NCI-H510A (cell line): Measurements from ENCODE around the gene ABCA1.
"Not testable (repeated sequence)": the region's sequence is repeated elsewhere in the genome, so short reads cannot be mapped to it uniquely, and the experiment has no call there.

Experiments
- DNase-seq: peaks from one replicate; lab custom pipeline; 2025; lab: John Stamatoyannopoulos, UW

Gene ABCA1, protein sequence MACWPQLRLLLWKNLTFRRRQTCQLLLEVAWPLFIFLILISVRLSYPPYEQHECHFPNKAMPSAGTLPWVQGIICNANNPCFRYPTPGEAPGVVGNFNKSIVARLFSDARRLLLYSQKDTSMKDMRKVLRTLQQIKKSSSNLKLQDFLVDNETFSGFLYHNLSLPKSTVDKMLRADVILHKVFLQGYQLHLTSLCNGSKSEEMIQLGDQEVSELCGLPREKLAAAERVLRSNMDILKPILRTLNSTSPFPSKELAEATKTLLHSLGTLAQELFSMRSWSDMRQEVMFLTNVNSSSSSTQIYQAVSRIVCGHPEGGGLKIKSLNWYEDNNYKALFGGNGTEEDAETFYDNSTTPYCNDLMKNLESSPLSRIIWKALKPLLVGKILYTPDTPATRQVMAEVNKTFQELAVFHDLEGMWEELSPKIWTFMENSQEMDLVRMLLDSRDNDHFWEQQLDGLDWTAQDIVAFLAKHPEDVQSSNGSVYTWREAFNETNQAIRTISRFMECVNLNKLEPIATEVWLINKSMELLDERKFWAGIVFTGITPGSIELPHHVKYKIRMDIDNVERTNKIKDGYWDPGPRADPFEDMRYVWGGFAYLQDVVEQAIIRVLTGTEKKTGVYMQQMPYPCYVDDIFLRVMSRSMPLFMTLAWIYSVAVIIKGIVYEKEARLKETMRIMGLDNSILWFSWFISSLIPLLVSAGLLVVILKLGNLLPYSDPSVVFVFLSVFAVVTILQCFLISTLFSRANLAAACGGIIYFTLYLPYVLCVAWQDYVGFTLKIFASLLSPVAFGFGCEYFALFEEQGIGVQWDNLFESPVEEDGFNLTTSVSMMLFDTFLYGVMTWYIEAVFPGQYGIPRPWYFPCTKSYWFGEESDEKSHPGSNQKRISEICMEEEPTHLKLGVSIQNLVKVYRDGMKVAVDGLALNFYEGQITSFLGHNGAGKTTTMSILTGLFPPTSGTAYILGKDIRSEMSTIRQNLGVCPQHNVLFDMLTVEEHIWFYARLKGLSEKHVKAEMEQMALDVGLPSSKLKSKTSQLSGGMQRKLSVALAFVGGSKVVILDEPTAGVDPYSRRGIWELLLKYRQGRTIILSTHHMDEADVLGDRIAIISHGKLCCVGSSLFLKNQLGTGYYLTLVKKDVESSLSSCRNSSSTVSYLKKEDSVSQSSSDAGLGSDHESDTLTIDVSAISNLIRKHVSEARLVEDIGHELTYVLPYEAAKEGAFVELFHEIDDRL (N-terminal part only)

DNA sequence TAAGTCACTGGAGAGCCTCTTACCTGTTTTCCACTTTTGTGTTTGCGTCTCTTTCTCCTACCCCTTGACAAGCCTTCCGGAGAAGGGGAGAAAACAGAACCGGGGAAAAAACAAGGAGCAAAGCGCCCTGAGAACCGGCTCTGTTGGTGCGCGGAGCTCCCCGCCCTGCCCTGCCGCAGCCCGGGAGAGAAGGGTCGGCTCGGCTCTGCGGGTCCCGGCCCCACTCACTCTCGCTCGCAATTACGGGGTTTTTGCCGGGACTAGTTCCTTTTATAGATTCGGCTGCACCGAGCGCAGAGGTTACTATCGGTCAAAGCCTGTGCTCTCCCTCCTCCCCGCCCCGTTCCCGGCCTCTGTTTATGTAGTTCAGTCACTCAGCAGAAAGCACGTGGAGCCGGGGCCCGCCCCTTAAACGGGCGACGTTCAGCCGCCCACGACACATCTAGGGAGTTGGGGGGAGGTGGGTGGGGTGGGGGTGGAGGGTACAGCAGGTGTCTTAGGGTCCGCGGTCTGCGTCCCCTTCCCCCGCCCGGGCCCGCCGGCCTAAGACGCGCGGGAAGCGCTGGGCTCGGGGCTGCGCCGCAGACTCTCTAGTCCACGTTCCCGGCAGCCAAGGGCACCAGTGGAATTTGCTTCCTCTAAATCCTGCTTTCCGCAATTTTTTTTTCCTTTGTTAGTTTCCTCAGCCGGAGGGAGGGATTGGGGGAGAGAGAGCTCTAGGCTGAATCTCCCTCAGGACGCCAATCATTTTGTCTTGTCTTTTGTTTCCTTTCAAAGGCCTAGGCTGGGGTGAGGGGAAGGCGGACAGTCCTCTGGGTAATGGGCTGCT is at the start of gene ABCA1:
ABCA1 (minus strand) TSS at position 244 of the 829 bp plus-strand sequence. CDS start 24,476 bp downstream, outside the sequence.
- no peak for DNase-seq

DNA sequence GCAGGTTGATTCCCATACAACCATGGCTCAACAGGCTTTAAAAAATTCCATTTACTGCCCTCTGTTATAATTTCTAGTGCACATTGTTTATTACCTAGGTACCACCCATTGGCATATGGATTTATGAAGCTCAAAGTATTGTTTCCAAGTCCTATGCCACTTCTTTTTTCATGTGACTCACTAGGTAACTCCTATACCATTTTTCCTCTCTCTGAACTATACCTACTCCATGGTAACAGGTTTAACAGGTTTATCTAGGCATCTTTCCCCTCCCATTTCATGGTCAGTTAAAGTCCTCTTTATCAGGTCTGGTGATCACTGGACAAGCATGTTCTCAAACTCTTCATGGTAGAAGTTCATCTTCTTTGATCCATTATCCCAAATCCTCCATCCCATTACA is 49.6 kb upstream of the ABCA1 start:
- DNase-seq: peak; percentile 48

DNA sequence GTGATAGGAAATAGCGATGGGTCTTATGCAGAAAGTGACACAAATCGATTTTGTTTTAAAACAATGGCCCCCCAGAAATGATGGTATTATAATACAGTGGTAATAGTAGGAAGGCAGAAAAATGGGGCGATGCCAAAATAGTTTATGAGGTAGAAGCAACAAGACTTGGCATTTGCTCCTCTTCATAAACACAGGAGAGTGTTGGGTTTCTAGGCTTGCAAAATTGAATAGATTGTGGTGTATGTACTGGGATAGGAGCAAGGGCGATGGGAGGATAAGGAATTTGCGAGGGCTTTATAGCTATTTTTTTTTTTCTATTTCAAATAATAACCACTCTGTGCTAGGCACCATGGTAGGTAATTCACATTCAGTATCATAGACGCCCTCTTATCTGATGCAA is 49.2 kb upstream of the ABCA1 start:
- no peak for DNase-seq

DNA sequence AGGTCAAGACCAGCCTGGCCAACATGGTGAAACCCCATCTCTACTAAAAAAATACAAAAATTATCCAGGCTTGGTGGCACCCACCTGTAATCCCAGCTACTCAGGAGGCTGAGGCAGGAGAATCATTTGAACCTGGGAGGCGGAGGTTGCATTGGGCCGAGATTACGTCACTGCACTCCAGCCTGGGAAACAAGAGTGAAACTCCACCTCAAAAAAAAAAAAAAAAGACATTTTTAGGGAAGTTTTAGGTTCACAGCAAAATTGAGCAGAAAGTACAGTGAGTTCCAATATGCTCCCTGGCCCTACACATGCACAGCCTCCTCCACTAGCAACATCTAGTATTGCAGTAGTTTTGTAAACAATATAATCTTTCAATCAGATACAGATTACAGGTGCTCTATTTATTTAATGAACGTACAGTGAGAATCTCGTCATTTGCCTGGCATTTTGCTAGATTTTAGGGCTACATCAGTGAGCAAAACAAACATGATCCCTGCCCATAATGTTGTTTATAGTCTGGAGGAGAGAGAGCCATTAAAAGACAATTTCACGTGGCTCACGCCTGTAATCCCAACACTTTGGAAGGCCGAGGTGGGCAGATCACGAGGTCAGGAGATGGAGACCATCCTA is 48.1 kb upstream of the ABCA1 start:
- not testable (repeated sequence) for DNase-seq

DNA sequence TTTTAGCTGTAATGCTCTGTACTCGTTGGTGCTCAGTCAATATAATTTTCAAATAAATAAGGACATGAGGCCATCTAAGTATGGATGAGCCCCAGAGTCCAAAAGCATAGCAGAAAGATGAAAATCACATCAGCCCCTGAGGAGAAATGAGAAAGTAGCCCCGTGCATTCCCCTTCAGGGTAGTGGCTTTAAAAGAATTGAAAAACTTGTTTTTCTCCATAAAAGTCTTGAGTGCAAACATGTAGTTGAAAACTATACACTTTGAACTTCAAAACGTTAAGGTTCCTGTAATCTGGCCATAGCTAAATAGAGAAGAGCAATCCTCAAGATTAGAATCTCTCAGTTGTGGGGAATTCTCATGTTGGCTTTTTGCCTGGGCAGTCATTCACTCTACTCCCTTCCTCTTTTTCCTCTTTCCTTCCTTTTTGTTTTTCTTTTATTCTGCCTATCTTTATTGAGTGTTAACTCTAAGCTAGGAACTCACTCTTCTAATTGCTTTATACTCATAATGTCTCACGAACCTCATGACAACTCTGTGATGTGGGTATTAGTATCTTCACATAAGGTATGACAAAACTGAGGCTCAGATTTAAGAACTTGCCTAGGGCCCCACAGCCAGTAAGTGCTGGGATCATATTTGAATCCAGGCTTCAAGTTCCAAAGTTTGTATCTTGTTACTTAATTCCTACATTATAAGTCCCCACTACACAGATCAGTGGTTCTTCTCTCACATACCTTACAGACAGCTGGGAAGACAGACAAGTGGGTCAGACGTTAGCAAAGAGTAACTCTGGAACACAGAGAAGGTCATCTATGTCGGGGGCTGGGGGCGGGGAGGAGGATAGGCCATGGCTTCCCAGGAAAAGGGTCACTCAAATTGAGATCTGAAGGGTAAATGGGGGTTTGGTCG is 46.4 kb upstream of the ABCA1 start:
- no peak for DNase-seq

DNA sequence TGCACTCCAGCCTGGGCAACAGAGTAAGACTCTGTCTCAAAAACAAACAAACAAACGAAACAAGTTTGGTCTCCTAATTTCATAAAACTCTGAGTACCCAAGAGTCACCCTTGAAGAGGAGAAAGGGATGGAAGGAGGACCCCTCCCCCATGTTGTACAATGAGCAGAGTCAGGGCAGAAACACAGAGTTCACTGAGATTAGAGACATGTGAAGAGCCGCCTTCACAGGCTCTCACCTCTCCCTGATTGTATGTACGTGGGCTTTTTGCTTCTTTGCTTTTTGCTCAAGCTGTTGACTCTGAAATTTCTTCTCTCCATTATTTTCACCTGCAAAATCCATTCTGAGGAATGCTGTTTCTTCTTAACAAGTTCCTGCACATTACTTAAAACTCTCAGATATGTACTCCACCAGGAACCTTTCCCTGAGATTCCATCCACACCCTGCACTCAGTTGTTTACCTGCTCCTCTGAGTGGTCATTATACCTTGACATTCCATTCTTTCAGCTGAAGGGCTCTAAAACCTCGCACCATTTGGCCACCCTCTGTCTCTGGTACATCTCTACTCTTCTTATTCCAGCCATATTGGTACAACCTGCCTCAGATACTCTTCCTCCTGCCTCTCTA is 44.4 kb upstream of the ABCA1 start:
- no peak for DNase-seq

DNA sequence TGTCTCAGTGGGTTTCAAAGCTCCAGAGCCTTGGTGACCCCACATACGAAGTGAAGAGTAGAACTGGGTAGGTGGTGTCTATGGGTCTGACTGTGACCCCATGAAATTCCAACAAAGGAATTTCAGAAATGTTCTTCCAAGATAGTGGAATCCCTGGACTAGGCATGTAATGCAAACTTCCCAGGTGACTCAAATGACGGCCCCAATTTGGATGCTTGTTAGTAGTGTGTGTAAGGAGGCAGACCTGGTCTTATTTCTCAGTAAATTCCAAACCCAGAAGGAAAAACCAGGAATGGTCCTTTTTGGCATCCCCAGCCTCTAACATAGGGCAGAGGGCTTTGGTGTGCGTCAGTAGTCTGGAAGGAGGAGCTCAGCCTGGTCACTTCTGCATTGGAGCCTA is 43.6 kb upstream of the ABCA1 start:
- no peak for DNase-seq

DNA sequence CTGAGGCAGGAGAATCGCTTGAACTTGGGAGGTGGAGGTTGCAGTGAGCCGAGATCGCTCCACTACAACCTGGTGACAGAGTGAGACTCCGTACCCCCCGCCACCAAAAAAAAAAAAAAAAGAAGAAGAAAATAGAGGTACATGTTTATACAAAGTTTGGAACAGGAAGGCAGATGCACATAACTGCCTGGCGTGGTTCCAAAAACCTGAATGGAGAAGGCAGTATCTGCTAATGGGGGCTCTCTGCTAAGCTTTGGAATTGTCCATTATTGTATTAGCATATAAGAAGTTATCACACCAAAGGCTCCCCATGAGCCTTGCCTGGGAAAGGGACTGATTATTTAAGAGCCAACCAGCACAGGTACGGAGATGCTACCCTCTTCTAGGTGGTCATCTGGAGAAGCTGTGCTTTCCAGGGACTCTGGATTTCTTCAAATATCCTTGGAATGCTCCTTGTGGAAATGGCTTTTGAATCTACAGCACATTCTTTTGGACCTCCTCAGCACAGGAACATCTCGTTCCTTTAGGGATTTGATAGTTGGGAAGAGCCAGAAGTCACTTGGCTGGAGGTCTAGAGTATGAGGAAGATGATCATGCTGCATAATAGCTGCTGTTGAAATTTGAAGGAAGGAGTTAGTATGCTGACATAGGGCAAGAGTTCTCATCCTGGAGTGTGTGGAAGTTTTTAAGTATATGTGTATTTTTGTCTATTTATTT is 42.5 kb upstream of the ABCA1 start:
- no peak for DNase-seq

DNA sequence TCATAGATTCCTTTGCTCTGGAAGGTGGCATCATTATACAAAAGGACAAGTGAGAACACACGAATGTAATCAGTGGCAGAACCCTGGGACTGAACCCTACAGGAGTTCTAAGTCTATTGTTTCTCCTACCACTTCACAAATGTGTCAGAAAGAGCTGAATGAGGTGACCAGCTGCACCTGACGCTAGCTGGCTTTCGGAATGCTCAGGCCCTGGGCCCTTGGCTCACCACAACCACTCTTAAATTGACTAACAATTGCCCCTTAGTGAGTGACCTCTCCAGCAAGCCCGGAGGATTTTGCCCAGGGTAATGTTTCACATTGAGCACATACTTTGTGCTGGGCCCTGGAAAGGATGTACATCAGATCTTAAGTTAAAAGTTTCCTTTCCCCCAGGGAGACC is 41.2 kb upstream of the ABCA1 start:
- no peak for DNase-seq

DNA sequence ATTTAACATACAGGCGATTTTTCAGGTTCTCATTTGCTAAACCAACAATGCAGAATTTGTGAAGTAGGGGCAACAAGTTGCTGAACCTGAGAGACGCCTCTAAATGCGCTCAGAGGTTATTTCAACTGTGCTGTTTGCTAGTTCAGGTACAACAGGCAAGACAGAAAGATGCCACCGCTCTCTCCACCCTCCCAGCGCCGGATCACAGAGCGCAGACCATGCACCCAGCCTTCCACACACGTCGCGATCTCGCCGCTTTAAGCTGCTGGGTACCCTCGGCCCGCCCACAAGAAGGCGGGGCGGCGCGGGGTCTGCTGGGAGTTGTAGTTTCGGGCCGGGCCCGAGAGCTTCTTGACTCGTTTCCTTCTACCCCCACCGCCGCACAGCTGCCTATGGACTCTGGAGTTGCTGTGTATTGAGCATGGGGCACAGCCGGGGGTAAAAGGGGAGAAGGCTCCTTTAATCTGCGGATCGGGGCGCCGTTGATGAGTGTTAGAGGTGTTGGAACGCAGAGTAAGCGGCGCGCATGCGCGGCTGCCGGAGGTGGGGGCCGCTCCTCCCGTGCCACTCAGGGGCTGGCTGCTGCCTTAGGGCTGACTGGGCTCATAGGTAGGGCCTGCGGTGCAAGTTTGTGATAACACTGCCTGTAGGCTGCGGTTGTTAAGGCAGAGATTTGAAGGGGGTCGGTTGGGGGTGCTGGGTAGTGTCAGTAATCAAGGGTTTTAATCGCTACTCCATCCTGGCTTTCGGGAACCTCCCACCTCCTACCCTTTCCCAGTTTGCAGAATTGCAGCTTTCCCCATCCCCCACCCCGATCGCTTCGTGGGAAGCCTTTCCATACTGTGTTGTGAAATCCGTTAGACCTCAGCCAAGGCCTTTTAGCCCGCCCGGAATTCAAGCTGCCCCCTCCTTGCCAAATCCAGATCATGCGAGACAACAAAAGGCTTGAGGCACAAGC is 40.3 kb upstream of the ABCA1 start:
- DNase-seq: peak; percentile 72

DNA sequence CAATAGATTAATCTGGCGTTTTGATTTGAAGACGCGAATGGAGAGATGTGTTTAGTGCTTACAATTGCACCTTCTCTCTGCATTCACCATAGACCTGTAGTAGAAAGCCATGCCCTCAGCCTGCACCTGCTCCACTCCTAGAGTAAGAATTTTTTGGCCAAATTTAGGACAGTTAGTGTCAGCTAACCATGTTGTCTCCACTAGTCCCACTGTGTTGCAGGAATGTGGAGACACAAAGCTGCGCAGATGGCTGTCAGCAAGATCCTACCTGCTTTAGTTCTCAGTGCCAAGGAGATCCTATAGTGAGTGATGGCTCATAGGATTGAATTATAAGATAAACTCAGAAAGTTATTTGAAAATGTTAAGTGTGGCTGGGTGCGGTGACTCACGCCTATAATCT is 35.1 kb upstream of the ABCA1 start:
- DNase-seq: no peak

DNA sequence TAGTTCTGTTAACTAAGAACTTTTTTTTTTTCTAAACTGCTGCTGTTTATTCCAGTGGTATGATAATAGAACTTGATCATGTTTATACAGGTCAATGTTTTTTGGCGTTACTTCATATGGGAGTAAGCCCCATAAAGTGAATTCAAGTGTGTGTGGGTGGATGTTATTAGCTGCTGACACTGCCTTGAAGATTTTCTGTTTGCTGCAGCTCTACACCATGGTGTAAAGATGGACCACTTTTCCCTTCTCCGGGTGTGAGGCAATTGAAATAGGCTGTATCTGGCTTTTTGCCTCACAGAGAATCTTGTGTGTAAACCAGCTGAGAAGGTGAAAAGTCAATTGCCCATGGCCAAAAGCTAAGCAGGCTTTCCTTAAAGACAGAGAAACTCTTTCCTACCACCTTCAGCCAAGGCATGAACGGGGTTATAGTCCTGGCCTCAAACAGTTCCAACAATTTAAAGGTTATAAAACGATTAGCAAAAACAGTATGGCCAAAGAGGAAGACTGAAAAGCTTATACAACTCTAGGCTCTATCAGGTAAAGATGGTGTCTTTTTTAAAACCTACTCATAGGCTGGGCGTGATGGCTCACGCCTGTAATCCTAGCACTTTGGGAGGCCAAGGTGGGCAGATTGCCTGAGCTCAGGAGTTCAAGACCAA is 33.9 kb upstream of the ABCA1 start:
- no peak for DNase-seq

DNA sequence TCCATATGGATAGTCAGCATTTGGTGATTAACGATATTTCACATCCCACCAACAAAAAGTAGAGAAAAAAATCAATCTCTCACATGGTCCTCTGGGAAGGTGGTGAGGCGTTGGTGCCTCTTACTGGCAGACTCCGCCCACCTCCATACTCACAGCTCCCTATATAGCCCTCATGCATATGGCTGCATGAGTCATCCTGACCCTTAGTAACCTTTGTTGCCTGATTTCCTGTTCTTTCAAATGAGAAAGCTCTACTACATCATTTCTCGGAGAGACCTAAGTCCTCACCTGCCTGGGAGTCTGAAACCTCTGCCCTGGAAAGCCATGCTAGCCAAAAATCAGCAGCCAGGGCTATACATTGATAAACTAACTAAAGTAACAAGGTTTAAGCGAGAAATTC is 33.3 kb upstream of the ABCA1 start:
- DNase-seq: peak; percentile 45

DNA sequence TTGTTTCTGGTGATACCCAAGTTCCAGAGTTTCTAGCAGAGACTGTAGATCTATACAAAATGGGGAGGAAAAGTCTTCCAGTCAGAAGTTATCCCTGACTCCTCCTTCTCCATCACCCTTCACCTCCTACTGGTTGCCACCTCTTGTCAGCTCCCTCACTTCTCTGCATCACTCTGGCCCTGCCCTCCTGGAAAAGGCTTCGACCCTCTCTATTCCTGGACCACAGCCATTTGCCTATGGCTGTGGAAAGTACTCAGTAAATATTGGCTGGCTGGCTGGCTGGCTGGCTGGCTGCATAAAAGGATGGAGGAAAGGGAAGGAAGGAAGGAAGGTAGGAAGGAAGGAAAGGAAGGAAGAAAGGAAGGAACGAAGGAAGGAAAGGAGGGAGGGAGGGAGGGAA is 32.7 kb upstream of the ABCA1 start:
- DNase-seq: no peak

DNA sequence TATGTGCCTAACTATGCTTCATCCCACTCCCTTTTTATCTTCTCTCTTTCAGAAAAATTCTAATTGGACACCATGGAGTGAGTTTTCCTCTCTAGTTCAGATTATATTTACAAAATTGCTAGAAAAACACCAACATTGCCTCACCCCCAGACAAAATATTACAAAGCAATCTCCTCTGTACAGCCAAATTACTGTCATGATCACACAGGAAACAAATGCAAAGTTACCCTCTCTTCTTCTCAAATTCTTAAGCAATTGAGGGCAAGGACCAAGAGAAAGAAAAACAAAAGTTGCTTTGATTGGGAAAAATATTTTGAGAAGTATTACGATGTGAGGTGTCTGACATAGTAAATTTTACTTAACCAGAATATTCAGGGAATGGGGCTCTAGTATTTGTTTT is 30.8 kb upstream of the ABCA1 start:
- DNase-seq: no peak

DNA sequence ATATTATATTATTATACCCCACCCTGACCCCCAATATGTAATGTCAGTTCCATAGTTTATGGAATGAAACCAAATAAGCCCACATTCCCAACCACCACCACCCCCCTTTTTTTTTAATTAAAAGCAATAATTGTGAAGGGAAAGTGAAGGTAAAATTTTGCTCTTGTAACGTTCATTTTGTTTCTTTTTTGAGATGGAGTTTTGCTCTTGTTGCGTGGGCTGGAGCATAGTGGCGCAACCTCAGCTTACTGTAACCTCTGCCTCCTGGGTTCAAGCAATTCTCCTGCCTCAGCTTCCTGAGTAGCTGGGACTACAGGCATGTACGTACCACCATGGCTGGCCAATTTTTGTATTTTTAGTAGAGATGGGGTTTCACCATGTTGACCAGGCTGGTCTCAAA is 30.1 kb upstream of the ABCA1 start:
- DNase-seq: not testable (repeated sequence)

DNA sequence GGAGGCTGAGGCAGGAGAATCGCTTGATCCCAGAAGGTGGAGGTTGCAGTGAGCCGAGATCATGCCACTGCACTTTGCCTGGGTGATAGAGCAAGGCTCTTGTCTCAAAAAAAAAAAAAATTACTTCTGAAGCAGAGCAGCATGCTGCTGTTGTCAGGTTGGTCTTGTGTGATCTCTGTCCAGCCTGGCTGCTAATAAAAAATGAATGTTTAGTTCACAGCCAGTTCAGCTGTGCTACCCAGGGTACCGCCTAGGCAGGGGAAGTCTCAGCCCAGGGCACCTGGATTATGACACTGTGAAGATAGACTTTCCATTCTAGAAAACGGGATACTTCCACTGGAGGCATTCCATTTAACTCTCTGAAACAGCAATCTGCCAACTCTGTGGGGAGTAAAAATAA is 23.5 kb upstream of the ABCA1 start:
- no peak for DNase-seq
